ENCODE results near the gene TNS1. TPM values are rescaled to one million over a fixed set of nuclear protein-coding genes. Genes with fewer than 3 reads are reported as not detected.

TNS1 gene
- total RNA-seq, 1 donor = 48.9 TPM

DNA sequence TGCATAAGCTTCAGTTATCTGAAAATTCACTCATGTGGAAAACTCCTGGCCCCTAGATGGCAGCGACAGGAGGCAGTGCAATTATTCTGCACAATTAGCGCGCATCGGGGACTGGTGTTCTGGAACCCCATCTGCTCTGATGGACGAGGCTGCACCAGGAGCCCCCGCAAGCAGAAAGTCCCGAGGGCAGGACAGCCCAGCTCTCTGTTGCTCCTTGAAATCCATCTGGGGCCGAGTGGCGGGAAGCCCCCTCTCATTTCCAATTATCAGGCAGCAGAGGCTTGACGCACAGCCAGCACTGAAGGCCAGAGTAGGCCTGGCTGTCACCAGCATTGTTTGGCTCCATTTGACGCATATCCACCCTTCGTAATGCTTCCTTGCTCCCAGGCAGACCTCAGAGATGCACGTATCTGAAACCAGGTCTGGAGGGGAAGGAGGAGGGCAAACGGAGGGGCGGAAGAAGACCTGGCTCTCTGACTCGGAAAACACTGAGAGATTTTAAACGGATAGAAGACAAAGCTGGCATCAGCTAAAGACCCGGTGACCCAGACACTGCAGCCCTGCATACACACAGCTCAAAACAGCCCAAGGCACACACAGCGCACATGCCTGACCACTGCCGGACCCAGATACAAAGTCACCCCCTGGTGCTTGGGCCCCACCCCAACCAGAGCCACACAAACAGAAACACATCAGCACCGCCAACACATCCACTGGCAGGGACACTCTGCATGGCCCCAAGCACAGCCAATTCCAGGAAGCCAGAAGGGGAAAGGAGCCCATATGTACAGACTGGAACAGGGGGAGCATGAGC, 69.8 kb downstream of the TNS1 start:
- peaks cover 5% of the 10 kb centered on the region for H3K36me3 ChIP-seq (ENCODE audit: insufficient read depth, low read length)
- DNase-seq (ENCODE audit: insufficient read length, low spot score, missing footprints) = peak; percentile 31
- peaks cover 75% of the 10 kb centered on the region for H3K79me2 ChIP-seq (ENCODE audit: insufficient read depth, low read length)
- peak overlapping the region; percentile 92 for H3K27ac ChIP-seq (ENCODE audit: low read depth, low read length)
- H3K9me3 ChIP-seq (ENCODE audit: low read depth, low read length) = no peaks in the 10 kb centered on the region
- H3K27me3 ChIP-seq (ENCODE audit: insufficient read depth, low read length) = no peaks in the 10 kb centered on the region
- H3K4me2 ChIP-seq (ENCODE audit: insufficient read depth, low read length) = peak overlapping the region; percentile 67
- peaks cover 77% of the 10 kb centered on the region for H3K4me1 ChIP-seq (ENCODE audit: insufficient read depth, low read length)
- no peak overlapping the region for H2AFZ ChIP-seq (ENCODE audit: low read length)
- peaks cover 5% of the 10 kb centered on the region for H4K20me1 ChIP-seq (ENCODE audit: insufficient read depth, low read length)
- TF ChIP-seq, protein P1, sequence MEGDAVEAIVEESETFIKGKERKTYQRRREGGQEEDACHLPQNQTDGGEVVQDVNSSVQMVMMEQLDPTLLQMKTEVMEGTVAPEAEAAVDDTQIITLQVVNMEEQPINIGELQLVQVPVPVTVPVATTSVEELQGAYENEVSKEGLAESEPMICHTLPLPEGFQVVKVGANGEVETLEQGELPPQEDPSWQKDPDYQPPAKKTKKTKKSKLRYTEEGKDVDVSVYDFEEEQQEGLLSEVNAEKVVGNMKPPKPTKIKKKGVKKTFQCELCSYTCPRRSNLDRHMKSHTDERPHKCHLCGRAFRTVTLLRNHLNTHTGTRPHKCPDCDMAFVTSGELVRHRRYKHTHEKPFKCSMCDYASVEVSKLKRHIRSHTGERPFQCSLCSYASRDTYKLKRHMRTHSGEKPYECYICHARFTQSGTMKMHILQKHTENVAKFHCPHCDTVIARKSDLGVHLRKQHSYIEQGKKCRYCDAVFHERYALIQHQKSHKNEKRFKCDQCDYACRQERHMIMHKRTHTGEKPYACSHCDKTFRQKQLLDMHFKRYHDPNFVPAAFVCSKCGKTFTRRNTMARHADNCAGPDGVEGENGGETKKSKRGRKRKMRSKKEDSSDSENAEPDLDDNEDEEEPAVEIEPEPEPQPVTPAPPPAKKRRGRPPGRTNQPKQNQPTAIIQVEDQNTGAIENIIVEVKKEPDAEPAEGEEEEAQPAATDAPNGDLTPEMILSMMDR (IDR thresholded peaks at IDR 0.05; ENCODE audit: extremely low read depth, low read depth, low read length) = peak; percentile 36
- no peak overlapping the region for H3K4me3 ChIP-seq (ENCODE audit: insufficient read depth, low read length)

DNA sequence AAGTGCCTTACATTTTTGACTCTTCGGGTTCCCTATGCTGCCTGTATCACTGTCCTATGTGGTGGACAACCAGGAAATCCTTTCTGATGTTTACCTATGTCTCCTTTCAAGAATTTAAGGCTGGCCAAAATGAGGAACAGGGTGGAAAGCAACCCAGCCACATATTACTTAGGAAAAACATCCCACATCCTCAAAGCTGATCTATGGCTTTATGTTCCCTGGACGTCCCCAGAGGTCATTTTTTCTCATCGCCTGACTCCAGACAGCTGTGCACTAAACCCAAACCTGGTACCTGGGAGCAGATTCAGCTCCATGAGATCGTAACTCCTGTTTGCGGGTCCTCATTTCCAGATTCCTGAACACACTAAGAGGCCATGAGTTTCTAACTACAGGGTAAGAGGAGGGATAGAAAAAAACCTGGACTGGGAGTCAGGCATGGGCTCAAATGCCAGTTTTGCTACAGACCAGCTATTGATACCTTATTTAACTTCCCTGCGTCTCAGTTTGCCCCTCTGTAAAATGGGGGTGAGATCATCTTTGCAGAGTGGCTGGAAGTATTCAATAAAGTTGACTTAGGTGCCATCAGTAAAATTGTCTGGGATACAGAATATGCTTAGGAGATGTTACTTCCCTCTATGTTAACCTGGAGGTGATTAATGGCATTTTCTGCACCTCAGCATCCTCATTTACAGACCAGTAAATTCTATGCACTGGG, 70.8 kb downstream of the TNS1 start:
- H3K4me1 ChIP-seq (ENCODE audit: insufficient read depth, low read length) = peaks cover 72% of the 10 kb centered on the region
- H3K4me2 ChIP-seq (ENCODE audit: insufficient read depth, low read length) = no peak overlapping the region
- no peak overlapping the region for H2AFZ ChIP-seq (ENCODE audit: low read length)
- peak; percentile 50 for DNase-seq (ENCODE audit: insufficient read length, low spot score, missing footprints)
- TF ChIP-seq, protein P1 (IDR thresholded peaks at IDR 0.05; ENCODE audit: extremely low read depth, low read depth, low read length) = no peak
- H3K79me2 ChIP-seq (ENCODE audit: insufficient read depth, low read length) = peaks cover 75% of the 10 kb centered on the region
- H3K27ac ChIP-seq (ENCODE audit: low read depth, low read length) = no peak overlapping the region
- peaks cover 5% of the 10 kb centered on the region for H3K36me3 ChIP-seq (ENCODE audit: insufficient read depth, low read length)
- H3K9me3 ChIP-seq (ENCODE audit: low read depth, low read length) = no peaks in the 10 kb centered on the region
- peaks cover 8% of the 10 kb centered on the region for H4K20me1 ChIP-seq (ENCODE audit: insufficient read depth, low read length)
- H3K4me3 ChIP-seq (ENCODE audit: insufficient read depth, low read length) = no peak overlapping the region
- no peaks in the 10 kb centered on the region for H3K27me3 ChIP-seq (ENCODE audit: insufficient read depth, low read length)

DNA sequence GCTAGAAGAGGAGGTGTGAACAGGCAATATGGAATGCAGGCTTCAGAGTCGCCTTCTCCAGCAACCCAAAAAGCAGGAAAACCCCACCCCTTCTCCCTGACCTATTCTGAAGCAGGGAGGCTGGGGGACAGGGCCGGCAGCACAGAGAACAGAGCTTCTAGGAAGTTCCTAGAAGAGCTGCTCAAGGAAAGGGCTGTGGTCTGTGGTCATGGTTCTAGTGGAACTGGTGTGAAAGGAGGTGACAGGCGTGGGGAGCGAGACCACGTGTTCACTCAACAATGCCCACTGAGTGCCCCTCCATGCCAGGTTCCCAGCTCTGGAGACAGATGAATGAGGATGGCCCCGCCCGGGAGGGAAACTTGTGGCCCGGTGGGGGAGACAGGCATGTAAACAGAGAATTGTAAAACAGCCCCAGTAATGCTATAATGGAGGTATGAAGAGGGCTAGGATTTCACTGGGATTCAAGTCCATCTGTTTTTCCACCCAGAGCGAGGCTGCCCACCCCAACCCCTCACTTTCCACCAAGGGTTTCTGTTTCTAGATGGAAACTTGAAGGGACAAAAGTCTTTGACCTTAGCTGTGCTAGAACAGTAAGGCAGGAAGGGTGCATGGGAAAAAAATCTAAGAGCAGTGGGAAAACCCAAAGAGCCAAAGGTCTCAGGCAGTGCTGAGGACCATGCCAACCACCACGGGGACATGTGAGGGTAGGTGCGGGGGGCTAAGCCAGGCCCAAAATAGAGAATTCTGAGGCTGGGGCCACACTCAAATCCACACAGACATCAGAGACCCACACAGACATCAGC, 71.8 kb downstream of the TNS1 start:
- Histone ChIP-seq H3K79me2 (ENCODE audit: insufficient read depth, low read length) (peaks cover 80% of the 10 kb centered on the region), H4K20me1 (ENCODE audit: insufficient read depth, low read length) (peaks cover 8% of the 10 kb centered on the region), H3K9me3 (ENCODE audit: low read depth, low read length) (no peaks in the 10 kb centered on the region), H3K36me3 (ENCODE audit: insufficient read depth, low read length) (peaks cover 5% of the 10 kb centered on the region), H3K27me3 (ENCODE audit: insufficient read depth, low read length) (no peaks in the 10 kb centered on the region), H3K27ac (ENCODE audit: low read depth, low read length) (peak overlapping the region; percentile 24), H3K4me1 (ENCODE audit: insufficient read depth, low read length) (peaks cover 61% of the 10 kb centered on the region), H3K4me3 (ENCODE audit: insufficient read depth, low read length) (no peak overlapping the region), H3K4me2 (ENCODE audit: insufficient read depth, low read length) (no peak overlapping the region), H2AFZ (ENCODE audit: low read length) (no peak overlapping the region)
- TF ChIP-seq, protein P1 (IDR thresholded peaks at IDR 0.05; ENCODE audit: extremely low read depth, low read depth, low read length) = no peak
- DNase-seq (ENCODE audit: insufficient read length, low spot score, missing footprints) = peak; percentile 18
